Stomach (tissue), 4 donors: ENCODE measurements around the gene DBP.

Experiments used
- EP300 ChIP-seq: sonication (generic); formaldehyde crosslinking; IDR thresholded peaks from one replicate; pipeline ENCODE4 v1.6.1; 2017; ENCODE audit warnings: antibody characterized with exemption
- POLR2A ChIP-seq, 4 donors: fragments of 450-650 bp; IDR thresholded peaks; one replicate each; pipeline ENCODE4 v1.6.1; 2016; ENCODE audit warnings: antibody characterized with exemption in 4 of 4, control low read depth in 2 of 4, mild to moderate bottlenecking in 1 of 4, moderate library complexity in 1 of 4
- POLR2AphosphoS5 ChIP-seq, 3 donors: sonication (generic); formaldehyde crosslinking; IDR thresholded peaks; one replicate each; pipeline ENCODE4 v1.6.1; 2016; ENCODE audit warnings: antibody characterized with exemption in 3 of 3
- TF ChIP-seq, protein P1 (sequence below), 7 experiments: fragments of 450-650 bp in 4 of 7; fragments of 200-600 bp in 3 of 7; sonication (generic) in 3 of 7; IDR thresholded peaks; one replicate each; pipeline ENCODE4 v1.5.1; 2016 to 2019; ENCODE audit warnings: antibody characterized with exemption in 7 of 7, control low read depth in 2 of 7, mild to moderate bottlenecking in 1 of 7

GRCh38 chr19:48661711-48662090 is 24.5 kb upstream of the DBP start:
- TF ChIP-seq, protein P1, sequence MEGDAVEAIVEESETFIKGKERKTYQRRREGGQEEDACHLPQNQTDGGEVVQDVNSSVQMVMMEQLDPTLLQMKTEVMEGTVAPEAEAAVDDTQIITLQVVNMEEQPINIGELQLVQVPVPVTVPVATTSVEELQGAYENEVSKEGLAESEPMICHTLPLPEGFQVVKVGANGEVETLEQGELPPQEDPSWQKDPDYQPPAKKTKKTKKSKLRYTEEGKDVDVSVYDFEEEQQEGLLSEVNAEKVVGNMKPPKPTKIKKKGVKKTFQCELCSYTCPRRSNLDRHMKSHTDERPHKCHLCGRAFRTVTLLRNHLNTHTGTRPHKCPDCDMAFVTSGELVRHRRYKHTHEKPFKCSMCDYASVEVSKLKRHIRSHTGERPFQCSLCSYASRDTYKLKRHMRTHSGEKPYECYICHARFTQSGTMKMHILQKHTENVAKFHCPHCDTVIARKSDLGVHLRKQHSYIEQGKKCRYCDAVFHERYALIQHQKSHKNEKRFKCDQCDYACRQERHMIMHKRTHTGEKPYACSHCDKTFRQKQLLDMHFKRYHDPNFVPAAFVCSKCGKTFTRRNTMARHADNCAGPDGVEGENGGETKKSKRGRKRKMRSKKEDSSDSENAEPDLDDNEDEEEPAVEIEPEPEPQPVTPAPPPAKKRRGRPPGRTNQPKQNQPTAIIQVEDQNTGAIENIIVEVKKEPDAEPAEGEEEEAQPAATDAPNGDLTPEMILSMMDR (IDR thresholded peaks at IDR 0.05), result no peak
- TF ChIP-seq POLR2AphosphoS5 (IDR thresholded peaks at IDR 0.05) (no peak), EP300 (no peak), POLR2A (IDR thresholded peaks at IDR 0.05) (no peak)
